Stimulated activated CD8-positive, alpha-beta memory T cell treated with anti-CD3 and anti-CD28 coated beads, Interleukin-12 subunit alpha, Interleukin-12 subunit beta, amount 100 ng/mL, for 24 hours (primary cell): ENCODE results near the gene ADRA2A.

Experiments used
- DNase-seq: peaks from one replicate; pipeline ENCODE4 v3.0.0-alpha.2; 2020; ENCODE audit errors: extremely low read depth

ADRA2A gene

DNA sequence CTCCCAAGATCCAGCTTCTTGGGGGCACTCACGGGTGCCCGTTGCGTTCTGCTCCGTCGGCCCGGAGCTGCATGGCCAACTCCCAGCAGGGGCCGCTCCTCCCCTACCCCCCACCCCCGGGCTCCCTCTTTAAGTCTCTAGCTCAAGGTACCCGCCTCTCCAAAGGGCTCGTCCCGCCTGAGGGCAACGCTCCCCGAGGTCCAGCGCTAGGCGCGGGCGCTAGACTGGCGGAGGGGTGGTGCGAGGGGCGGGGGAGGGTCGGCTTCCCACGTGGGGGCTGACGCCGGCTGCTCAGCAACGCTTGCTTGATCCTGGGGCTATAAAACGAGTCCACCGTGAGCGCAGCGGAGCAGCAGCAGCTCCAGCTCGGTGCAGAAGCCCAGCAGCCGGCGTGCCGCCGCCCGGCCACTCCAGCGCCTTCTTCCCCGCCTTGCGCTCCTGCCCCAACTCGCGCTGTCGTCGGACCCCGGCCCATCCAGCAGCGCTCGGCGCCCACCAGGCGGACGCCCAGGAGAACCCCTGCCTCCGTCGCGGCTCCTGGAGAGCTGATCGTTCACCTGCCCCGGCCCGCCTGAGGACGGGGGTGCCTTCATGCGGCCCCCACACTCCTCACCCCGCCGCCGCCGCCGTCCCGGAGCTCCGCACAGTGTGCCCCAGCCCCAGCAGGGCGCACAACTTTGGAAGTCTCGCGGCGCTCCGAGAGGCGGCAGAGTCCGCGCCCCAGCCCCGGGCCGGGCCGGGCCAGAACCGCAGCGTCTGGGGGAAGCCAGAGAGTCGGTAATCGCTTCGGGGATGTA, at the start of gene ADRA2A:
TSS of gene ADRA2A (plus strand) at position 348 of the 797 bp plus-strand sequence. CDS start 968 bp downstream, outside the sequence.
- no peak for DNase-seq

- no peak for DNase-seq
Observed at GRCh38 chr10:111030042-111030750, 46.6 kb upstream of the ADRA2A start.

DNA sequence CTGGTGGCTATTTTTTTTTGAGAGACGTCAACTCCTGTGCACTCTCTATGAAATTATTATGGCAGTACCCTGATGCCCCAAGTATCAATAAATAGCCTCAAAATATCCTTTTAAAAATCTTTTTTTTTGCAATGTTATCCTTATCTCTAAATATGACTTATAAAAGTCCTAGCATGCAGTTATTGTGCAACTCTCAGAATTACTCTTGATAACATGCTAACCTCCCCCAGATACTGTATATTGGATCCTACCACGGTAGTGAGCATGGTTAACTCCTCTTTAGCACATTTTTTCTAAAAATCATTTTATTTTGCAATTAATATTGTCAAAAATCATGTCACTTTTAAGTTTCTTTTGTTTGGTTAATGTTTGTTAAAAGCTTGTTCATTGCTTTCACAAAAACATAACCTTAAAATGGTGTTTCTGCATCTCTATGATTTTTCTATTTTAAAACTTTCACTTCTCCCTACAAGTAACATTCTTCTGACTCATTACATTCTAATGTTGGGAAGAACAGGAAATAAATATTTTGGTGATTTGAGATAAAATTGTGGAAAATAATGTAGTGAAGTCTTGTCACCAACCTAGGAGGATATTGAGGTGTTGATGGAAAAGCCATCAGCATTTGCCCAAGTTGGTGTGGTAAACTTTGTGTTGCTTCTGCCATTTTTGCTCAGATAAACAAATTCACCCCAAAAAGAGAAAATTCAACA, 42.1 kb upstream of the ADRA2A start:
- DNase-seq: no peak

DNA sequence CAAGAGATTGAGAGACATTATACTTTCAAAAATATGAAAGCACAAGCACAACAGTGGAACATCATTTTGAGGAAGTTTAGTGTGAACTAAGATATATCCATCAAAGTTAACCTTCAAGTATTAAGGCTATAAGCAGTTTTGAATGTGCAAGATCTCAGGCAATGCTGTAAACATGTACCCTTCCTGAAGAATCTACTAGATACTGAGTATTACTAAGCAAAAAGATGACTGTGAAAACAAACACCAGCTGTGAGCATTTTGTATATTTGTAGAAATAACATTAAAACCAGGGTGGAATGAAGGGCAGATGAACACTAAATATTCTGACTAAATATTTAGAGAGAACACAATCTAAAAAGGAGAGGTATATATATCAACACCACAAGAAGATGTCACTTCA, 41.3 kb upstream of the ADRA2A start:
- no peak for DNase-seq

- no peak for DNase-seq
Observed at GRCh38 chr10:111037858-111038257, 39.0 kb upstream of the ADRA2A start.

DNA sequence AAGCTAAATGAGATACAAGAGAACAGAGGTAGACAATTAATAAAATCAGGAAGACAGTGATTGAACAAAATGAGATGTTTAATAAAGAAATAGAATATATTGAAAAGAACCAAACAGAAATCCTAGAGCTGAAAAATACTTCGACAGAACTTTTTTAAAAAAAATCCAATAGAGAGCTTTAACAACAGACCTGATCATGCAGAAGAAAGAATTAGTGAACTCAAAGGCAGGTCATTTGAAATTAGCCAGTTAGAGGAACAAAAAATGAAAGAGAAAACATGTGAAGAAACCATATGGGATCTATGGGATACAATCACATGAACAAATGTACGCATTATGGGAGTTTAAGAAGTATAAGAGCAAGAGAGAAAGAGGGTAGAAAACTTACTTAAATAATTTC, 37.3 kb upstream of the ADRA2A start:
- no peak for DNase-seq

- DNase-seq: no peak
Observed at GRCh38 chr10:111057006-111057405, 19.8 kb upstream of the ADRA2A start.

DNA sequence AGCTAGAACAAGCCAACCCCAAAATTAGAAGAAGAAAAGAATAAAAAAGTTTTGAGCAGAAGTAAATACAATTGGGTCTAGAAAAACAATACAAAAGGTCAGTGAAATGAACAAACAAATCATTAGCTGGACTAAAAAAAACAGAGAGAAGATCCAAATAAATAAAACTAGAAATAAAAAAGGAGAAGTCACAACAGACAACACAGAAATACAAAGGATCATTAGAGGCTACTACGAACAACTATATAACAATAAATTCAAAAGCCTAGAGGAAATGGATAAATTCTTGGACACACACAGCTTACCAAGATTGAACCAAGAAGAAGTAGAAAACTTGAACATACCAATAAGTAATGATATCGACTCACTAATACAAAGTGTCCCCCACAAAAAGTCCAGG, 13.4 kb upstream of the ADRA2A start:
- no peak for DNase-seq

DNA sequence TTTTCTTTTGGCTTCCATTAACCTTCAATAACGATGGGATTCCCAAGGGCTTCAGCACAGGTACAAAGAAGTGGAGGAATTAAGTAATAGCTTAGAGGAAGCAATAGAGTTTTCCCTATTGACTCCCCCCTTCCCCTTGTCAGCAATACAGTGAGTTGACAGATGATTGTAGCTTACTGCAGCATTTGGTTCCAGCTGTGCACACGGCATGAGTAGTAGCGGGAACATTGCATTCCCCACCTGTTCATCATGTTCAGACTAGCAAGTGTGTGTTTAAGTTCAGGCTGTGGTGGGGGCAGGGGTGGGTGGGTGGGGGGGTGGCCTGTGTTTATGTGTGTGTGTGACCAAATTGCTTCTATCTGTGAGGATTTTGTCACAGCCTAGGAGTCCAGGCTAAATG, 4.6 kb upstream of the ADRA2A start:
- DNase-seq: no peak

DNA sequence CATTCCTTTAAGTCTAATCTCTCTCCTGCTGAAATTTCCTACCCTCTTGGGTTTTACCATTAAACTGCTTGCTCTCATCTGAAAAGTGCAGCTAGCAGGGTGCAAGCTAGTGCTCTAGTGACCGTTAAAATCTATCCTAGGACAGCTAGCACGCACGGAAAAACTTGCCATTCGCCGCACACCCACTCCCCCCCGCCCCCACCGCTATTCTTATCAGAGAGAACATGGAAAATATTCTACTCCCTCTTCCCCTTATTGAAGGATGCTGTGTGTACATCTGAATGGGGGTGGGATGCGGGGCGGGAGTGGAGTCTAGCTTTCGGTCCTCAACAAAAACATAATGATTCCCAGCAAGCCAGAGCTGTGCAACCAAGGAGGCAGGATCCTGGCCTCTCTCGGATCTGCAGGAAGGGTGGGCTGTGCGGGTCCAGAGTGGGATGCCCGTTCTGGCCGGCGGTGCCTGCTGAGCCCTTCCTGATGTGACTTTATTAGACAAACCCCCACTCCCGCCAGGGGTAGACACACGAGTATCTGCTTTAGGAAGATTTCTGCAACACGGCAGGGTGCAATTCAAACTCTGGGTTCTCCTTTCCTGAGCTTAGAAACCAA, 1.1 kb upstream of the ADRA2A start:
- DNase-seq: no peak

DNA sequence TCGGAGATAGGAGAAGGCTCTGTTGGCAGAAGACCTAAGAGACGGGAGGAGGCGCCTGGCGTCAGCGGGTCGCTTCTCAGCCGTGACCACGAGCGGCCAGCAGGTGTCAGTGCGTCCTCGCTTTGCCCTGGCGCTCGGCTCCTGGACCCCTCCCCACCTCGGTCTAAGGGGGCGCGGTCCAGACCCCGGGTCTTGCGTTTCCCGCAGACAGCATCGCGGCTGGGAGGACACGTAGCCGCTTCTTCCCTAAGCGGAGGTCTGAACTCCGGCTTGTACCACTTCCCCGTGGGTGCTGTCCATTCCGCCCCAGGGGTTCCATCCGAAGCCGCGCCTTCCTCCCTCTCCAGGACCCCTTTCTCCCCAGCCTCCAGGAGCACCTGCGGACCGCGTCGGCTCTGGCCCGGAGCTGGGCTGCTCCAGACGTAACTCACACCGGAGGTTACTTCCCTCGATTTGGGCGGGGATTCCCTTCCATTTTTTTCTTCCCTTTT, 593 bp upstream of the ADRA2A start:
- DNase-seq: no peak

- no peak for DNase-seq
Observed at GRCh38 chr10:111077479-111077784, 603 bp downstream of the ADRA2A start.

GRCh38 chr10:111077785-111078504, 1.1 kb downstream of the ADRA2A start:
- no peak for DNase-seq

DNA sequence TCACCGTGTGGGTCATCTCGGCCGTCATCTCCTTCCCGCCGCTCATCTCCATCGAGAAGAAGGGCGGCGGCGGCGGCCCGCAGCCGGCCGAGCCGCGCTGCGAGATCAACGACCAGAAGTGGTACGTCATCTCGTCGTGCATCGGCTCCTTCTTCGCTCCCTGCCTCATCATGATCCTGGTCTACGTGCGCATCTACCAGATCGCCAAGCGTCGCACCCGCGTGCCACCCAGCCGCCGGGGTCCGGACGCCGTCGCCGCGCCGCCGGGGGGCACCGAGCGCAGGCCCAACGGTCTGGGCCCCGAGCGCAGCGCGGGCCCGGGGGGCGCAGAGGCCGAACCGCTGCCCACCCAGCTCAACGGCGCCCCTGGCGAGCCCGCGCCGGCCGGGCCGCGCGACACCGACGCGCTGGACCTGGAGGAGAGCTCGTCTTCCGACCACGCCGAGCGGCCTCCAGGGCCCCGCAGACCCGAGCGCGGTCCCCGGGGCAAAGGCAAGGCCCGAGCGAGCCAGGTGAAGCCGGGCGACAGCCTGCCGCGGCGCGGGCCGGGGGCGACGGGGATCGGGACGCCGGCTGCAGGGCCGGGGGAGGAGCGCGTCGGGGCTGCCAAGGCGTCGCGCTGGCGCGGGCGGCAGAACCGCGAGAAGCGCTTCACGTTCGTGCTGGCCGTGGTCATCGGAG, 1.8 kb downstream of the ADRA2A start:
- no peak for DNase-seq

- no peak for DNase-seq
Observed at GRCh38 chr10:111079241-111079760, 2.5 kb downstream of the ADRA2A start.

GRCh38 chr10:111079781-111080180, 3.0 kb downstream of the ADRA2A start:
- DNase-seq: no peak

DNA sequence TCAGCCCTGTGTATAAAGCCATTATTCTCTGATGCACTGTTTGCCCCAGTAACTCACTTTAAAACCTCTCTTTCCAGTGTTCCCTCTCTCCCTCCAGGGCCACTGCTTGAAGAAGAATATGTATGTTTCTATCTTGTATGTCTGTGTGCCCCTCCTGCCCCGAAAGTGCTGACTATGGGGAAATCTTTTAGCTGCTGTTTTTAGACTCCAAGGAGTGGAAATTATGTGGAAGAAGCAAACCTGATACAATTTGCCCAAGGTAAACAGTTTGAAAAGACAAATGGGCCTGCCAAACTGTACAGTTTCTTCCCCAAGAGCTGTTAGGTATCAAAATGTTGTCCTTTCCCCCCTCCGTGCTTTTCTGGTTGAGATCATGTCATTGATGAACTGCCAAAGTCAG, 3.4 kb downstream of the ADRA2A start:
- DNase-seq: no peak

DNA sequence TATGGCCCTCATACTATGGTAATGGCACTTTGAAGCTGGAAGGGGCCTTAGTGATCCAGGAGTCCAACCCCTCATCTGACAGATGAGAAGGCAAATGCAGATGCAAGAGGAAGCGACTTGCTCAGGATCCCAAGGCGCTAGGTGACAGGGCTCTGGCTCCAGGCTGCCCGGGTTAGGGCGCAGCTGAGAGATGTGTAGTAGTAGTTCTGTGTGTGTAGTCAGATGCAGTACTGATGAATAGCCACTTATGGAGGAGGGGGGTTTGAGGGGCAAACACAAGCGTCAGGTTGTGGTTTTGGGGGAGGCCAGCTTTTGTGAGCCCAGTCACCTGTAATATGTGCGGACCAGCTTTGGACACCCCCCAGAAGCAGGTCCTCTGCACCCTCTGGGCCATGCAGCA, 4.8 kb downstream of the ADRA2A start:
- DNase-seq: no peak

DNA sequence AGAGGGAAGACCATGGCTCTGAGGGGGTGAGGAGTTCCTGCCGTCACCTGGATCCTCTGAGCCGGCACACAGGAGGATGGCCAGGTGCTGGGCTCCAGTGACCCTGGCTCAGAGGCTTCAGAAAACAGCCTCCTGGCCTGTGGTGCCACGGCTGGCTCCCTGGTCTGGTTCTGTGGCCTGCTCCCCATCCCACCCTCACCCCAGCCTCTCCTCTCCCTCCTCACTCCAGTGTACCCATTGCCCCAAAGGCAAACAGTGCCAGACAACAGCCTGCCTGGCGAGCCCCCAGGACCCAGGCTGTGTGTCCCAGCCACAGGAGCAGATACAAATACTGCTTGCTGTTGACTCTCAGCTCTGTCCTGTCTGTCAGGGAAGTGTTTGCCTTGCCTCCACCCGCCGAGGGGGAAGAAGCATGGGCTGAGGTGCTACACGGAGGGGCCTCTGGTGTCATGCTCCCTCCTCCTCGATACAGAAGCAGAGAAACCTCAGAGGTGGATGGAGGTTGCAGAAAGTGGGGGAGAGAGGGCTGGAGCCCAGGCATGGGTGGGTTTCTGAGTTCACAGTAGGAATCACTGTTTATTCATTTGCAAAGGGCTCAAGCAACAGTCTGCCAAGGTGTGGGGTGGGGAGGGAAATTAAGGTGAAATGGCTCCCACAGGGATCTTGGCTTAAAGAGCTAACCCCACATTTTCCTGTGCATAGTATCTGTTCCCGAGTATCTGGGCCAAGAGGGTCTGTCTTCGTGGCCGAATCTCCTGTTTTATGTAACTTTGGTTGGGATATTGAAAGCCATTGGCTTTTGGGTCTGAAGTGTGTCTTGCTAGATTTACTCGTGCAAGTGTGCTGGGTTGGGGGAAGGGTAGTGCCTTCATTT, 5.5 kb downstream of the ADRA2A start:
- no peak for DNase-seq
